ENCODE measurements around the gene CD46.

DNA sequence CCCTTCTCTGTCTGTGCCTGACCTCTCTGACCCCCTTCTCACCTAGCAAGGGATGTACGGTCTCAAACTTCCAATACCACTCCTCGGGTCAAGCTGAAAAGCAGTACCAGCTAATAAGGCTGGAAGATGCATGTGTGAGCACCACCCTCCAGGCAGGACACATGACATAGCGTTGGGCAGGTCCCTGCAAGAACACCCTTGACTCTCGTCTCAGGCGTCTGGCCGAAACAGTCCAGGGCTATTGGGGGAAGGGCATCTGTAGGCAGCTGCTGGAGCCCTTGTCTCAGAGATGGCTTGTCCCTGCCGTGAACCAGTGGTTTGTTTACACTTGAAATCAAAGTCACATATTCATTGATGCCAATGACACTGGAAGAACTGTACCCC lies 56.5 kb downstream of the CD46 start:
- TF ChIP-seq, protein P1, sequence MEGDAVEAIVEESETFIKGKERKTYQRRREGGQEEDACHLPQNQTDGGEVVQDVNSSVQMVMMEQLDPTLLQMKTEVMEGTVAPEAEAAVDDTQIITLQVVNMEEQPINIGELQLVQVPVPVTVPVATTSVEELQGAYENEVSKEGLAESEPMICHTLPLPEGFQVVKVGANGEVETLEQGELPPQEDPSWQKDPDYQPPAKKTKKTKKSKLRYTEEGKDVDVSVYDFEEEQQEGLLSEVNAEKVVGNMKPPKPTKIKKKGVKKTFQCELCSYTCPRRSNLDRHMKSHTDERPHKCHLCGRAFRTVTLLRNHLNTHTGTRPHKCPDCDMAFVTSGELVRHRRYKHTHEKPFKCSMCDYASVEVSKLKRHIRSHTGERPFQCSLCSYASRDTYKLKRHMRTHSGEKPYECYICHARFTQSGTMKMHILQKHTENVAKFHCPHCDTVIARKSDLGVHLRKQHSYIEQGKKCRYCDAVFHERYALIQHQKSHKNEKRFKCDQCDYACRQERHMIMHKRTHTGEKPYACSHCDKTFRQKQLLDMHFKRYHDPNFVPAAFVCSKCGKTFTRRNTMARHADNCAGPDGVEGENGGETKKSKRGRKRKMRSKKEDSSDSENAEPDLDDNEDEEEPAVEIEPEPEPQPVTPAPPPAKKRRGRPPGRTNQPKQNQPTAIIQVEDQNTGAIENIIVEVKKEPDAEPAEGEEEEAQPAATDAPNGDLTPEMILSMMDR (IDR thresholded peaks at IDR 0.05; ENCODE audit: borderline replicate concordance, extremely low read depth, low read length, poor library complexity, severe bottlenecking) = no peak
- TF ChIP-seq EZH2 (IDR thresholded peaks at IDR 0.05; ENCODE audit: borderline replicate concordance, low read depth, low read length, severe bottlenecking) = no peak
